SU-DHL-6 (cell line): Measurements from ENCODE around the gene ZDHHC20.
"Not testable (repeated sequence)": the region's sequence is repeated elsewhere in the genome, so short reads cannot be mapped to it uniquely, and the experiment has no call there.

Source experiments
- EZH2phosphoT487 ChIP-seq: fragments of 200-600 bp; sonication (generic), shearing (Covaris generic); conservative IDR thresholded peaks from 2 replicates; pipeline ENCODE4 v1.6.1; 2018; ENCODE audit warnings: mild to moderate bottlenecking, antibody characterized with exemption, low read length, moderate library complexity, mixed read lengths
- TF ChIP-seq, protein P1 (sequence below): fragments of 200-600 bp; sonication (generic); IDR thresholded peaks from one replicate; pipeline ENCODE4 v1.5.1; 2017; ENCODE audit warnings: antibody characterized with exemption, mild to moderate bottlenecking, low read length, moderate library complexity; ENCODE audit not compliant: insufficient read depth, poor library complexity, severe bottlenecking

DNA sequence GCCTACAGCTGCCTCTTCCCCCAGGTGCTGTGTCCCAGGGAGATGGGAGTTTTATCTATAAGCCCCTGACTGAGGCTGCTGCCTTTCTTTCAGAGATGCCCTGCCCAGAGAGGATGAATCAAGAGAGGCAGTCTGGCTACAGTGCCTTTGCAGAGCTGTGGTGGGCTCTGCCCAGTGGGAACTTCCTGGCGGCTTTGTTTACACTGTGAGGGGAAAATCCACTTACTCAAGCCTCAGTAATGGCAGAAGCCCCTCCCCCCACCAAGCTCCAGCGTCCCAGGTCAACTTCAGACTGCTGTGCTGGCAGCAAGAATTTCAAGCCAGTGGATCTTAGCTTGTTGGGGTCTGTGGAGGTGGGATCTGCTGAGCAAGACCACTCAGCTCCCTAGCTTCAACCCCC, 48.6 kb downstream of the ZDHHC20 start:
- TF ChIP-seq, protein P1, sequence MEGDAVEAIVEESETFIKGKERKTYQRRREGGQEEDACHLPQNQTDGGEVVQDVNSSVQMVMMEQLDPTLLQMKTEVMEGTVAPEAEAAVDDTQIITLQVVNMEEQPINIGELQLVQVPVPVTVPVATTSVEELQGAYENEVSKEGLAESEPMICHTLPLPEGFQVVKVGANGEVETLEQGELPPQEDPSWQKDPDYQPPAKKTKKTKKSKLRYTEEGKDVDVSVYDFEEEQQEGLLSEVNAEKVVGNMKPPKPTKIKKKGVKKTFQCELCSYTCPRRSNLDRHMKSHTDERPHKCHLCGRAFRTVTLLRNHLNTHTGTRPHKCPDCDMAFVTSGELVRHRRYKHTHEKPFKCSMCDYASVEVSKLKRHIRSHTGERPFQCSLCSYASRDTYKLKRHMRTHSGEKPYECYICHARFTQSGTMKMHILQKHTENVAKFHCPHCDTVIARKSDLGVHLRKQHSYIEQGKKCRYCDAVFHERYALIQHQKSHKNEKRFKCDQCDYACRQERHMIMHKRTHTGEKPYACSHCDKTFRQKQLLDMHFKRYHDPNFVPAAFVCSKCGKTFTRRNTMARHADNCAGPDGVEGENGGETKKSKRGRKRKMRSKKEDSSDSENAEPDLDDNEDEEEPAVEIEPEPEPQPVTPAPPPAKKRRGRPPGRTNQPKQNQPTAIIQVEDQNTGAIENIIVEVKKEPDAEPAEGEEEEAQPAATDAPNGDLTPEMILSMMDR, result not testable (repeated sequence)
- TF ChIP-seq EZH2phosphoT487, result not testable (repeated sequence)
